Measurements from ENCODE around the gene HDAC5. TPM values are rescaled to one million over a fixed set of nuclear protein-coding genes. Genes with fewer than 3 reads are reported as not detected.

HDAC5 gene
- total RNA-seq, 1 experiment from 2014 or later, result 11.5 TPM

GRCh38 chr17:44117351-44117750 lies 6.1 kb downstream of the HDAC5 start:
- DNase-seq (ENCODE audit: low read depth, low spot score) (no peak), ATAC-seq (no peak)
- in situ Hi-C loops (cut with HindIII; ENCODE audit: low pct_unique_long_range_greater_than_20kb, low sequenced_read_pairs), result no loop called here
- TF ChIP-seq TCF7L2 (IDR thresholded peaks at IDR 0.05; ENCODE audit: low read depth, low read length), result no peak
- no peak for TF ChIP-seq SIN3A (IDR thresholded peaks at IDR 0.05; ENCODE audit: borderline replicate concordance, insufficient read depth, low read depth, low read length)
- TF ChIP-seq CTCF (IDR thresholded peaks at IDR 0.05), result no peak
- TF ChIP-seq REST (IDR thresholded peaks at IDR 0.05; ENCODE audit: insufficient read depth in 1 of 2, low read depth in 2 of 2, low read length in 1 of 2), result no peak
- no peak for TF ChIP-seq POLR2AphosphoS5 (IDR thresholded peaks at IDR 0.05; ENCODE audit: low read depth, low read length)
- no peak overlapping the region for H3K27ac ChIP-seq (ENCODE audit: low read length)
- no TSS peak for BruUV-seq (replicated peaks)
- H3K36me3 ChIP-seq (ENCODE audit: control insufficient read depth, insufficient read depth, low read length), result no peaks in the 10 kb centered on the region
- H3K4me3 ChIP-seq (ENCODE audit: low read depth in 2 of 2, low read length in 2 of 2), result no peak overlapping the region
- ChIA-PET CTCF (interaction anchor here (0.6 to 2.3 kb wide), 3 partner anchors 9 to 34 kb away, joined by 3 to 6 read pairs (median 5); no protein-coding TSS in a partner anchor), POLR2A (interaction anchor here (0.5 kb wide), 1 partner anchor 1191 kb away, joined by 4 read pairs; no protein-coding TSS in a partner anchor)
- no peaks in the 10 kb centered on the region for H3K9me3 ChIP-seq (ENCODE audit: control insufficient read depth, insufficient read depth, low read depth, low read length)
- no peaks in the 10 kb centered on the region for H3K27me3 ChIP-seq (ENCODE audit: control insufficient read depth, insufficient read depth, low read length)
- H3K4me1 ChIP-seq (ENCODE audit: control insufficient read depth, insufficient read depth, low read length), result no peaks in the 10 kb centered on the region; the same call in 1 of the 2 replicates
- intact Hi-C loops (cut with micrococcal nuclease; ENCODE audit: unreplicated experiment), result no loop called here

GRCh38 chr17:44115585-44116415 lies 7.6 kb downstream of the HDAC5 start:
- ChIA-PET POLR2A (interaction anchor here (0.6 kb wide), 1 partner anchor 1902 kb away, joined by 7 read pairs; no protein-coding TSS in a partner anchor), CTCF (interaction anchor here (0.6 to 2.6 kb wide), 4 partner anchors 15 to 101 kb away, joined by 3 to 10 read pairs (median 5); partner anchors contain the start of gene TMEM101)
- ATAC-seq (no peak), DNase-seq (ENCODE audit: low read depth, low spot score) (no peak)
- TF ChIP-seq CTCF (IDR thresholded peaks at IDR 0.05), result peak; percentile 85
- TF ChIP-seq REST (IDR thresholded peaks at IDR 0.05; ENCODE audit: insufficient read depth in 1 of 2, low read depth in 2 of 2, low read length in 1 of 2), result no peak
- no peak for TF ChIP-seq POLR2AphosphoS5 (IDR thresholded peaks at IDR 0.05; ENCODE audit: low read depth, low read length)
- no peak for TF ChIP-seq SIN3A (IDR thresholded peaks at IDR 0.05; ENCODE audit: borderline replicate concordance, insufficient read depth, low read depth, low read length)
- BruUV-seq (replicated peaks), result no TSS peak
- Histone ChIP-seq H3K9me3 (ENCODE audit: control insufficient read depth, insufficient read depth, low read depth, low read length) (no peaks in the 10 kb centered on the region), H3K4me1 (ENCODE audit: control insufficient read depth, insufficient read depth, low read length) (peaks cover 12% of the 10 kb centered on the region), H3K36me3 (ENCODE audit: control insufficient read depth, insufficient read depth, low read length) (no peaks in the 10 kb centered on the region), H3K27me3 (ENCODE audit: control insufficient read depth, insufficient read depth, low read length) (no peaks in the 10 kb centered on the region), H3K27ac (ENCODE audit: low read length) (no peak overlapping the region), H3K4me3 (ENCODE audit: low read depth in 2 of 2, low read length in 2 of 2) (no peak overlapping the region)
- intact Hi-C loops (cut with micrococcal nuclease; ENCODE audit: unreplicated experiment), result no loop called here
- in situ Hi-C loops (cut with HindIII; ENCODE audit: low pct_unique_long_range_greater_than_20kb, low sequenced_read_pairs), result no loop called here
